Activated naive CD8-positive, alpha-beta T cell treated with anti-CD3 and anti-CD28 coated beads for 36 hours (primary cell): ENCODE measurements around the gene MED7. TPM values are rescaled to one million over a fixed set of nuclear protein-coding genes. Genes with fewer than 3 reads are reported as not detected.
A peak's percentile ranks its signal among the peaks of the same experiment; 100 is the strongest.

Experiments
- DNase-seq: peaks from one replicate; pipeline ENCODE4 v3.0.0; 2021
- H3K27ac Mint-ChIP-seq: one replicate; pipeline ENCODE4 v1.8.0; 2022; ENCODE audit warnings: mild to moderate bottlenecking, moderate library complexity, mixed read lengths
- H3K27me3 Mint-ChIP-seq: one replicate; pipeline ENCODE4 v1.8.0; 2022; ENCODE audit warnings: mild to moderate bottlenecking, mixed read lengths
- H3K36me3 Mint-ChIP-seq: one replicate; pipeline ENCODE4 v1.8.0; 2021; ENCODE audit warnings: mild to moderate bottlenecking, mixed read lengths
- H3K4me1 Mint-ChIP-seq: one replicate; pipeline ENCODE4 v1.8.0; 2021; ENCODE audit warnings: mixed read lengths
- H3K4me3 Mint-ChIP-seq: one replicate; pipeline ENCODE4 v1.8.0; 2022; ENCODE audit warnings: mild to moderate bottlenecking, moderate library complexity, mixed read lengths
- H3K9me3 Mint-ChIP-seq: one replicate; pipeline ENCODE4 v1.8.0; 2022; ENCODE audit warnings: mixed read lengths
- total RNA-seq, 2 experiments: library from RNA; stranded (reverse); gene quantifications; one replicate each; pipeline ENCODE4 v1.2.3, GENCODE V29; 2021

The MED7 gene
- total RNA-seq, 2 experiments from 2014 or later: 14.2 to 15.4 TPM

DNA sequence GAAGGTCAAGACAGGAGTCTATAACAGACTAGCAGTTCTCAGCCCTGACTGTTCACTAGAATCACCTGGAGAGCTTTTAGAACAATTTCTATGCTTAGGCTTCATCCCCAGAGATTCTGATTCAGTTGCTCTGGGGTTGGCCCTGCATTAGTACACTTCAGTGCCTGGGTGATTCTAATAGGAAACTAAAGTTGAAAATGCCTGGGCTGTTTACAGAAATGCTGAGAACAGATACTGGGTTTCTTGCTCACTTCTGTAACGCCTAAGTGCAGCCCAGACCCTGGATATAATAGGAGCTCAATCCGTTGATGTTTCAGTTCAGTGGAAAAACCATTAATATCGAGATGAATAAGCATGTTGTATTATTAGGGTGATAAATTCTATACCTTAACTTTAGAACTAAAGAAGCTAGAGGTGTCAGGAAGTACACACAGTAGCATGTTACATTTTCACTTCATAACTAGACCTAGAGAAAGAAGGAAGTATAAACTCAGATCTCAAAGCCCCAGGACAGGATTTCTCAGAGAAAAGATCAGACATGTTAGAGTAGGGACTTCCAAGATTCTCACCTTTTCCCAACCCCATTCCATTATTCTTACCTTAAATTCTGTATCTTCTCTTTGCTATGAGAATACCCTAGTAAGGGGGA is 54.2 kb downstream of the MED7 start:
- Mint-ChIP-seq H3K9me3 (no peaks in the 10 kb centered on the region), H3K4me3 (no peak overlapping the region), H3K4me1 (peaks cover 4% of the 10 kb centered on the region), H3K36me3 (peaks cover 43% of the 10 kb centered on the region), H3K27ac (peak overlapping the region; percentile 16), H3K27me3 (no peaks in the 10 kb centered on the region)
- no peak for DNase-seq

Other genes starting within 250 kb of the MED7 start
- 1 to 10 TPM; 1.2 to 1.3 TPM for gene TIMD4, start 179.6 kb downstream of the MED7 start, total RNA-seq
- under 1 TPM; 0.22 to 0.89 TPM for gene HAVCR1, start 83.7 kb downstream of the MED7 start, total RNA-seq
- gene HAVCR2, start 33.8 kb downstream of the MED7 start, total RNA-seq: 10 to 100 TPM; 24.6 to 25.2 TPM
- under 1 TPM; 0.46 to 0.47 TPM for gene GARIN3, start 23.4 kb upstream of the MED7 start, total RNA-seq
- gene ITK, start 38.0 kb upstream of the MED7 start, total RNA-seq: 100 to 1,000 TPM; 200 to 204 TPM
- 100 to 1,000 TPM; 324 to 325 TPM for gene CYFIP2, start 123.3 kb upstream of the MED7 start, total RNA-seq